Sciatic nerve (tissue), 2 donors: ENCODE measurements around the gene BCAT1. TPM values are rescaled to one million over a fixed set of nuclear protein-coding genes. Genes with fewer than 3 reads are reported as not detected.

Experiments used
- ATAC-seq: fragments of 200-7000 bp; cut with Tn5 transposase; one replicate; pipeline ENCODE4 v1.9.1; 2020; ENCODE audit warnings: mild to moderate bottlenecking, moderate library complexity
- DNase-seq: peaks from one replicate; pipeline ENCODE4 v3.0.0-alpha.2; 2020; ENCODE audit warnings: low spot score
- intact Hi-C: fragments of 100-400 bp; cut with DNase I; formaldehyde crosslinking; loops from one replicate; pipeline ENCODE4 v1.14.2; 2022
- total RNA-seq: library from RNA; stranded (reverse); fragmentation: NEBNext Ultra II Directional; extraction: Animal tissue kit (Norgen Biotek cat#: 25700); gene quantifications from one replicate; pipeline ENCODE4 v1.2.1, GENCODE V29; 2021
- donor health status: DM: no; HTN: no; CAD: no.
- donor health status: DM: no; HTN: no; CAD: no.

BCAT1 gene
- total RNA-seq, 1 donor from 2014 or later = 15.2 TPM

- intact Hi-C loops = no loop called here
- ATAC-seq (no peak), DNase-seq (no peak)
Measured at GRCh38 chr12:24905431-24905830, 43.5 kb downstream of the BCAT1 start.

- intact Hi-C loops = no loop called here
- ATAC-seq (no peak), DNase-seq (no peak)
Measured at GRCh38 chr12:24904871-24905270, 44.0 kb downstream of the BCAT1 start.

GRCh38 chr12:24903329-24904088 is 45.4 kb downstream of the BCAT1 start:
- intact Hi-C loops = no loop called here
- peak; percentile 60 for ATAC-seq
- DNase-seq = no peak

GRCh38 chr12:24902511-24903328 is 46.2 kb downstream of the BCAT1 start:
- peak; percentile 63 for DNase-seq
- intact Hi-C loops = no loop called here
- ATAC-seq = peak; percentile 77

- intact Hi-C loops = no loop called here
- DNase-seq (no peak), ATAC-seq (no peak)
Measured at GRCh38 chr12:24901576-24902461, 47.1 kb downstream of the BCAT1 start.

- no peak for ATAC-seq
- intact Hi-C loops = no loop called here
- no peak for DNase-seq
Measured at GRCh38 chr12:24900196-24900595, 48.7 kb downstream of the BCAT1 start.

- intact Hi-C loops = no loop called here
- no peak for ATAC-seq
Measured at GRCh38 chr12:24899503-24900075, 49.3 kb downstream of the BCAT1 start.

GRCh38 chr12:24898606-24899005 is 50.3 kb downstream of the BCAT1 start:
- DNase-seq (no peak), ATAC-seq (no peak)
- intact Hi-C loops = no loop called here

More at GRCh38 chr12:24899503-24900075, 49.3 kb downstream of the BCAT1 start:
- DNase-seq = no peak

- ATAC-seq (peak; percentile 11), DNase-seq (no peak)
Measured at GRCh38 chr12:24898185-24898584, 50.7 kb downstream of the BCAT1 start.

GRCh38 chr12:24896171-24896570 is 52.7 kb downstream of the BCAT1 start:
- ATAC-seq (no peak), DNase-seq (no peak)
- intact Hi-C loops = no loop called here

More at GRCh38 chr12:24898185-24898584, 50.7 kb downstream of the BCAT1 start:
- intact Hi-C loops = no loop called here

GRCh38 chr12:24895612-24896011 is 53.3 kb downstream of the BCAT1 start:
- intact Hi-C loops = no loop called here
- no peak for DNase-seq
- no peak for ATAC-seq

GRCh38 chr12:24894879-24895278 is 54.0 kb downstream of the BCAT1 start:
- intact Hi-C loops = no loop called here
- ATAC-seq (no peak), DNase-seq (no peak)

- intact Hi-C loops = no loop called here
- DNase-seq = no peak
- ATAC-seq = no peak
Measured at GRCh38 chr12:24890048-24890803, 58.7 kb downstream of the BCAT1 start.

- ATAC-seq (no peak), DNase-seq (no peak)
- intact Hi-C loops = no loop called here
Measured at GRCh38 chr12:24889411-24889810, 59.5 kb downstream of the BCAT1 start.

GRCh38 chr12:24888813-24889212 is 60.1 kb downstream of the BCAT1 start:
- intact Hi-C loops = no loop called here
- no peak for ATAC-seq
- no peak for DNase-seq

GRCh38 chr12:24884911-24885310 is 64.0 kb downstream of the BCAT1 start:
- ATAC-seq (no peak), DNase-seq (no peak)
- intact Hi-C loops = no loop called here

GRCh38 chr12:24881724-24882371 is 67.1 kb downstream of the BCAT1 start:
- DNase-seq (no peak), ATAC-seq (no peak)
- intact Hi-C loops = no loop called here

- intact Hi-C loops = no loop called here
- DNase-seq = no peak
- no peak for ATAC-seq
Measured at GRCh38 chr12:24881227-24881626, 67.7 kb downstream of the BCAT1 start.
